SK-N-SH (cell line): ENCODE data around the gene TRAPPC12.

ENCODE experiments used
- EP300 ChIP-seq, 2 experiments: IDR thresholded peaks; 2 replicates each; pipeline versions ENCODE4 v1.4.0 to v1.6.1; 2012; ENCODE audit warnings: borderline replicate concordance in 1 of 2, low read depth in 1 of 2, low read length in 1 of 2
- TAF1 ChIP-seq: IDR thresholded peaks from 2 replicates; pipeline ENCODE4 v1.6.1; 2012; ENCODE audit warnings: low read depth, mild to moderate bottlenecking, low read length, moderate library complexity, borderline replicate concordance
- TF ChIP-seq, protein P1 (sequence below): fragments of 150-350 bp; IDR thresholded peaks from 2 replicates; pipeline ENCODE4 v1.6.1; 2017; ENCODE audit warnings: antibody characterized with exemption, low read length, low read depth, borderline replicate concordance
- TF ChIP-seq, protein P2 (sequence below): fragments of 200-600 bp; sonication (generic); IDR thresholded peaks from 2 replicates; pipeline ENCODE4 v1.6.1; 2017; ENCODE audit warnings: antibody characterized with exemption, mild to moderate bottlenecking, moderate library complexity
- TF ChIP-seq, protein P3 (sequence below): IDR thresholded peaks from 2 replicates; pipeline ENCODE4 v1.4.0; 2012; ENCODE audit warnings: low read depth

DNA sequence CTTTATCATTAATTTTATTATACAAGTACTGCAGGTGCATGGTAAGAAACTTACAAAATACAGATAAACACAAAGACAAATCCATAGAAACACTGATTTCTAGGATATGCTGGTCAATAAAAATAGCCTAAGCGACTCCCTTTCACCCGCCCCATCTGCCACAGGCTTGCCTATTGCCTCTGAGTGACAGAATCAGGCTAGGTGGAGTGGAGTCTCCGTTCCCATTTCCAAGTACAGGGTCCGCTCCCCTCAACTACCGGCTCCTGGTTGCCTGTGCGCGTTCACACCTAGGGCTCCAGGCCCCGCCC, 201 bp upstream of the TRAPPC12 start:
- TF ChIP-seq, protein P1, sequence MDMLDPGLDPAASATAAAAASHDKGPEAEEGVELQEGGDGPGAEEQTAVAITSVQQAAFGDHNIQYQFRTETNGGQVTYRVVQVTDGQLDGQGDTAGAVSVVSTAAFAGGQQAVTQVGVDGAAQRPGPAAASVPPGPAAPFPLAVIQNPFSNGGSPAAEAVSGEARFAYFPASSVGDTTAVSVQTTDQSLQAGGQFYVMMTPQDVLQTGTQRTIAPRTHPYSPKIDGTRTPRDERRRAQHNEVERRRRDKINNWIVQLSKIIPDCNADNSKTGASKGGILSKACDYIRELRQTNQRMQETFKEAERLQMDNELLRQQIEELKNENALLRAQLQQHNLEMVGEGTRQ = no peak
- TF ChIP-seq EP300 (IDR thresholded peaks at IDR 0.05; ENCODE audit: borderline replicate concordance in 1 of 2, low read depth in 1 of 2, low read length in 1 of 2) (no peak), TAF1 (no peak; the same call in 1 of the 2 replicates)
- TF ChIP-seq, protein P2, sequence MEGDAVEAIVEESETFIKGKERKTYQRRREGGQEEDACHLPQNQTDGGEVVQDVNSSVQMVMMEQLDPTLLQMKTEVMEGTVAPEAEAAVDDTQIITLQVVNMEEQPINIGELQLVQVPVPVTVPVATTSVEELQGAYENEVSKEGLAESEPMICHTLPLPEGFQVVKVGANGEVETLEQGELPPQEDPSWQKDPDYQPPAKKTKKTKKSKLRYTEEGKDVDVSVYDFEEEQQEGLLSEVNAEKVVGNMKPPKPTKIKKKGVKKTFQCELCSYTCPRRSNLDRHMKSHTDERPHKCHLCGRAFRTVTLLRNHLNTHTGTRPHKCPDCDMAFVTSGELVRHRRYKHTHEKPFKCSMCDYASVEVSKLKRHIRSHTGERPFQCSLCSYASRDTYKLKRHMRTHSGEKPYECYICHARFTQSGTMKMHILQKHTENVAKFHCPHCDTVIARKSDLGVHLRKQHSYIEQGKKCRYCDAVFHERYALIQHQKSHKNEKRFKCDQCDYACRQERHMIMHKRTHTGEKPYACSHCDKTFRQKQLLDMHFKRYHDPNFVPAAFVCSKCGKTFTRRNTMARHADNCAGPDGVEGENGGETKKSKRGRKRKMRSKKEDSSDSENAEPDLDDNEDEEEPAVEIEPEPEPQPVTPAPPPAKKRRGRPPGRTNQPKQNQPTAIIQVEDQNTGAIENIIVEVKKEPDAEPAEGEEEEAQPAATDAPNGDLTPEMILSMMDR = no peak
- TF ChIP-seq, protein P3, sequence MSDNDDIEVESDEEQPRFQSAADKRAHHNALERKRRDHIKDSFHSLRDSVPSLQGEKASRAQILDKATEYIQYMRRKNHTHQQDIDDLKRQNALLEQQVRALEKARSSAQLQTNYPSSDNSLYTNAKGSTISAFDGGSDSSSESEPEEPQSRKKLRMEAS = no peak
